Ishikawa (cell line): Measurements from ENCODE around the gene EVL.

ENCODE experiments used
- CEBPB ChIP-seq: IDR thresholded peaks from 2 replicates; pipeline ENCODE4 v1.6.1; 2012
- CREB1 ChIP-seq: IDR thresholded peaks from 2 replicates; pipeline ENCODE4 v1.6.1; 2012; ENCODE audit warnings: low read depth
- EGR1 ChIP-seq: IDR thresholded peaks from 2 replicates; pipeline ENCODE4 v1.6.1; 2012
- EP300 ChIP-seq: IDR thresholded peaks from 2 replicates; pipeline ENCODE4 v1.6.1; 2012; ENCODE audit warnings: borderline replicate concordance
- FOXM1 ChIP-seq: IDR thresholded peaks from 2 replicates; pipeline ENCODE4 v1.6.1; 2012; ENCODE audit warnings: low read depth, borderline replicate concordance
- MAX ChIP-seq: IDR thresholded peaks from 2 replicates; pipeline ENCODE4 v1.6.1; 2012
- NFIC ChIP-seq: IDR thresholded peaks from 2 replicates; pipeline ENCODE4 v1.6.1; 2012
- RAD21 ChIP-seq: IDR thresholded peaks from 2 replicates; pipeline ENCODE4 v1.6.1; 2012; ENCODE audit warnings: low read depth
- REST ChIP-seq: IDR thresholded peaks from 2 replicates; pipeline ENCODE4 v1.6.1; 2012; ENCODE audit warnings: low read depth, mild to moderate bottlenecking
- TAF1 ChIP-seq: IDR thresholded peaks from 2 replicates; pipeline ENCODE4 v1.6.1; 2012; ENCODE audit warnings: low read depth, mild to moderate bottlenecking
- TCF12 ChIP-seq: IDR thresholded peaks from 2 replicates; pipeline ENCODE4 v1.6.1; 2012; ENCODE audit warnings: low read depth
- TEAD4 ChIP-seq: IDR thresholded peaks from 2 replicates; pipeline ENCODE4 v1.6.1; 2012
- USF1 ChIP-seq: IDR thresholded peaks from 2 replicates; pipeline ENCODE4 v1.6.1; 2012
- YY1 ChIP-seq: IDR thresholded peaks from 2 replicates; pipeline ENCODE4 v1.6.1; 2012; ENCODE audit warnings: low read depth
- ZBTB7A ChIP-seq: IDR thresholded peaks from 2 replicates; pipeline ENCODE4 v1.6.1; 2012; ENCODE audit warnings: low read depth

The EVL gene

GRCh38 chr14:100131181-100131580 is 66.0 kb downstream of the EVL start:
- TF ChIP-seq CREB1 (no peak), EP300 (no peak), ZBTB7A (no peak), EGR1 (no peak), REST (no peak), FOXM1 (no peak), TCF12 (no peak), MAX (no peak), RAD21 (no peak), TEAD4 (no peak), CEBPB (no peak), NFIC (no peak), USF1 (no peak), TAF1 (no peak), YY1 (no peak)

GRCh38 chr14:100132161-100132902 is 67.1 kb downstream of the EVL start:
- TF ChIP-seq ZBTB7A (no peak), EGR1 (no peak), YY1 (no peak), NFIC (no peak), CEBPB (no peak), TCF12 (no peak), TAF1 (no peak), REST (no peak), CREB1 (no peak), MAX (no peak), USF1 (no peak), EP300 (no peak)

GRCh38 chr14:100132903-100133510 is 67.8 kb downstream of the EVL start:
- TF ChIP-seq ZBTB7A (no peak), RAD21 (no peak), YY1 (no peak), EGR1 (no peak), CREB1 (no peak), NFIC (no peak), TCF12 (no peak), USF1 (no peak), MAX (no peak), TEAD4 (no peak), REST (no peak), CEBPB (no peak), FOXM1 (no peak), TAF1 (no peak), EP300 (no peak)
